Islet precursor cell (in vitro differentiated cells): Measurements from ENCODE around the gene MS4A18.
A peak's percentile ranks its signal among the peaks of the same experiment; 100 is the strongest.
"Not testable (repeated sequence)": the region's sequence is repeated elsewhere in the genome, so short reads cannot be mapped to it uniquely, and the experiment has no call there.

Experiments used
- DNase-seq: peaks from one replicate; pipeline ENCODE4 v3.0.0-alpha.2; 2018

MS4A18 gene

DNA sequence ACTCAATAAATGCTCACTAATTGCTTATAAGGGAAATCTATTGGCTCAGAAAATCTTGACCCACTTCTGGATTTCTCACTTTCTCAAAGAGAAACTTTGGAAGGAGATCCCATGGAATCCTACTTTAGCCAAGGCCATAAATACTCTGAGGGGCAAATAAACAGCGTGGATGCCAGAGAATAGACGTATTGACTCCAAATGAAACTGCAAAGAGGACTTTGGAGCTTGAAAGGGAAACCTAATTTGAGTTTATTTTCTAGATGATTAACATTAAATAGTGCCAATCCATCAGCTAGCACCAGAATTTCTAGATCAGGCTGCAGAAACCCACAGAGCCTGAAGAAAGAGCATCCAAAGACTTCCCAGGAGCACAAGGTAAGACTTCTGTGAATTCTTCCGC, at the start of gene MS4A18:
Gene MS4A18, plus strand, starts transcription at position 301 of the 400 bp plus-strand sequence.
- no peak for DNase-seq

DNA sequence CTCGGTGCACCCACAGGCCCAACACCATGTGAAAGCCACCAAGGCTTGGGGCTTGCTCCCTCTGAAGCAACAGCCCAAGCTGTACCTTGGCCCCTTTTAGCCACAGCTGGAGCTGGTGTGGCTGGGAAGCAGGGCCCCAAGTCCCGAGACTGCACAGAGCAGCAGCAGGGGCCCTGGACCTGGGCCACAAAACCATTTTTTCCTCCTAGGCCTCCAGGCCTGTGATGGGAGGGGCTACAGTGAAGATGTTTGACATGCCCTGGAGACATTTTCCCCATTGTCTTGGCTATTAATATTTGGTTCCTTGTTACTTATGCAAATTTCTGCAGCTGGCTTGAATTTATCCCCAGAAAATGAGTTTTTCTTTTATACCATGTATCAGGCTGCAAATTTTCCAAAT, 46.3 kb upstream of the MS4A18 start:
- not testable (repeated sequence) for DNase-seq

DNA sequence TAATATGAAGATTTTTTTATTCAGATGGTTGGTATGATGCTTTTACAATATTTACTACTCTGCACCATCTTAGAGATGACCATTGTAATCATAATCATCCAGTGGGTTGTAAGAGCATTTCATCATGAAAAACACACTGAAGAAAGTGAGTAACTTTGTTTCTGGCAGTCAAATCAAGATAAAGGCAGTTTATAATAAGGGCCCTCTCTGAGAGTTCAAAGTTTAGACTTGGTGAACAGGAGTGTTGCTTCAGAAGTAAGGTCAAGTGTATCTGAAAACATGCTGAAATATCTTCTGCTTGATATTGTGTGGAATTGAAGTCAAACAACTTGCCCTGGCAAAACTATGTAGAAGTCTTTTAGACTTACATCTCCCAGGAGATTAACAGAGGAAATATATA, 44.6 kb upstream of the MS4A18 start:
- no peak for DNase-seq

DNA sequence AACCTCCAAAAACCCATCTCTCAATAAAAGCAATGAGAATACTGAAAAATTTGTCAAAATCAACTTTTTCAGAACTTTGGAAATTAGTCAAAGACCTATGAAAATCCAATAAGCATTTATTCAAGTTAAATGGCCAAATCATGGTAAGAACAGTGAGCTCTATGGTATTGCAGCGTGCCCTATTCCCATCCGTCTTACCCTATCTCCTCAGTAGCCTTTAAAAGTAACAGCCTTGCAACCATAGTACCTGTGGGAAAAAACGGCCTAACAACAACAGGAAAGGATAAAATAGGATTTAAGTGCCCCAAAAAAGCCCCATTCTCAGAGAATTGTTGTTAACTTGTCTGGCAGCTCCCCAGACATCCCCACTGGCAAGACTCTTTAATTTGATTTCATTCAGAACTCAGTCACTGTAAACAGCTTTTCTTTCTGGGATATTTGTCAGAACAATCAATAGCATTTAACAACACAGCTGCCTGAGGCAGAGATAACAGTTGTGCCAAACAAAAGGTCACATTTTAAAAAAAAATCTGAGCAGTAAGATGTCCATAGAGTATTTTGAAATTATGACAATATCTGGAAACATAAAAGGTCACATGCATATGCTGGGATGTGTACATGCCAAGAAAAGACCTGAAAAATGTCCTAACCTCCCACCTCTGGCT, 43.9 kb upstream of the MS4A18 start:
- no peak for DNase-seq

DNA sequence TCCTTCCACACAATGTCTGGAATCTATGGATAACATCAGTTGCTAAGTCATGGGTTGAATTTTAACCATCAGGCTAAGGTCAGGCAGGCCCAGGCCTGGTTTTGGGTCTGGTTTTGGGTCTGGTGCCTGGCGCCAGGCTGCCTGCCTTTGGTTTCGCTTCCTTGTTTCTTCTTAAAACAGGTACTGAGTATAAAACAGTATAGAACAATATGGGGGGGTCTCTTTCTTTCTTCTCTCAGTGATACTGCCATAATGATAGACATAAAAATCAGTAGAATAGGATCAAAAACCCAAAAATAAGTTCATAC, 40.0 kb upstream of the MS4A18 start:
- DNase-seq = not testable (repeated sequence)

DNA sequence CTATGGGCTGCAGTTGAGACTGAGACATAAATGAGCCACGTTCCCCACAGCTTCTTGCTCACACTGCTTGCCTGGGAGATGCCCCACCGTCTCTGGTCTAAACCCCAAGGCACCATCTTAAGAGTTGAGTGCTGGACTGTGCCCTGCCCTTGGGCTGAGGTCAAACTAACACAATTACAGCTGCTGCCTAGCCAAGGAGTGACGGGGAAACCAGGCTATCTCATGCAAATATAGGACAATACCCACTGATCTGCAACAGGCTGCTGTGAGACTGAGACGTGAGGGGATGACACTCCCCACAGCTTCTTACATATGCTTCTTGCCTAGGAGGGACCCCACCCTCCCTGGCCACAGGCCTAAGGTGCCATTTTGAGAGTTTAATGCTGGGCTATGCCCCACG, 32.9 kb upstream of the MS4A18 start:
- DNase-seq = no peak

DNA sequence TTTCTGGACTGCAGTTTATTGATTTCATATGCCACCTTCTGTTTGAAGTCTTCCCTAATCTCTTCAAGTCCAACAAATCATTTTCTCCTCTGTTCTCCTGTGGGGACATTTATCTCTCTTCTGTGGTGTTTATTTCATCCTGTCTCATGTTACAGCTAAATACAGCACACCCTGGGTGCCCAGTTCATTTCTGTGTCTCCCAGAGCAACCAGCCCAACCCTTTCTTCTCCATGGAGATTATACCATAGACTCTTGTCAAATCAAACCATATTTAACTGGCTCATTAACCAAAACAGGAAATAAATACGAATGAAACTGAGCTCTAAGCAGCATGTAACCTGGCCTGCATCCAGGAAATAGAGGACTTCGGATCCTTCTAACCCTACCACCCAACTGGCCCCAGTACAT, 25.2 kb upstream of the MS4A18 start, which contains the start of gene MS4A8:
Gene MS4A8, plus strand, starts transcription at position 329 of the 408 bp plus-strand sequence. CDS start 1,249 bp downstream, outside the sequence.
- DNase-seq = no peak

DNA sequence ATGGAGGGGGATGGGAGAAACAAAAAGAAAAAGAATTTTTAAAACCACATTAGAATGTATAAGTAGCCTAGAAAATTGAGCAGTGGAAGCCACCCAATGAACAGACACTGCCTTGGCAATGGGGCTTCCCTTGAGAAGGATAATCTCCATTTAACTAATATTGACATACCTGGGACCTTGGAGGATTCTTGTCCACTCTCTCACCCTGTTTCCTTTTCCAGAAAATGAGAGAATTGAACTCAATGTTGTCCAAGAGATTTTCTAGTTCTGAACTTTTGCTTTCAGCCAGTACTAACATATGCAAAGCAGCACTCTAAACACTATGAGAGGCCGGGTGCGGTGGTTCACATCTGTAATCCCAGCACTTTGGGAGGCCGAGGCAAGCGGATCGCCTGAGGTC, 24.6 kb upstream of the MS4A18 start:
- no peak for DNase-seq

DNA sequence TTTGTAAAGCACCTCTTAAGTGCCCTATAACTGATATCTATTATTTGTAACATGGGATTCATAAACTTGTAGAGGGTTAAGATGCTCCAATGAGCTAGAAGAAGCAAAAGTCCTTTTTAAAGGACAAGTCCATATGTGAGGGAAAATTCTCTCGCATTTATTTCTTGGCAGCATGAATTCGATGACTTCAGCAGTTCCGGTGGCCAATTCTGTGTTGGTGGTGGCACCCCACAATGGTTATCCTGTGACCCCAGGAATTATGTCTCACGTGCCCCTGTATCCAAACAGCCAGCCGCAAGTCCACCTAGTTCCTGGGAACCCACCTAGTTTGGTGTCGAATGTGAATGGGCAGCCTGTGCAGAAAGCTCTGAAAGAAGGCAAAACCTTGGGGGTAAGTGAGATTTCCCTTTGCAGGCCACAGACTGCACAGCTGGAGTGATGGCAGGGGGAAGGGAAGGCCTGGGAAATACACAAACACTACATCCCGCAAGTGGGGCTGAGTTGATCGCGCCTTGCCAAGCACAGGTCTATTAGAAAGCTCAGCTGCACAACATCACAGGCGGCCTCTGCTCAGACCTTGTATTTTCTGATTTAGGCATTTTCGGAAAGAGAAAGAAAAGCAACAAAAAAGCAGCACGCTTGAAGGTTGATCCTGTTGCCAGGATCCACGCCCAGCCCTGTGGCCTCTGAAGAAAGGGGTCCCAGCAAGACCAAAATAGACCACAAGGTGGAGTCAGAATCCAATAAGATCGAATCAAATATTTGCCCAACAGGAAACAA, 23.6 kb upstream of the MS4A18 start:
- peak; percentile 63 for DNase-seq

DNA sequence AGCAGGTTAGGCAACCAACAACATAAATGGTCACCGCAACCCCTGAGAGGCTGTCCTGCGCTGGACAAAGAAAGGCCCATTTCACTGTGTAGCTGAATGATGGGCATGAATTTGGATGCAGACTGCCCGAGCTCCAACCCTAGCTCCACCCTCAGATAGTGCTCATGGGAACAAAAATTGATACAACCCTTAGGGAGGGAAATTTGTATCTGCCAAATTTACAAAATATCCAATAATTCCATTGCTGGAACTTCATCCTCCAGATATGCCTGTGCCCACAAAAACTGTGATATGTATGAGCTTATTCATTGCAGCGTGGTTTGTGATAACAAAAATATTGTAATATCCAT, 23.1 kb upstream of the MS4A18 start:
- no peak for DNase-seq

DNA sequence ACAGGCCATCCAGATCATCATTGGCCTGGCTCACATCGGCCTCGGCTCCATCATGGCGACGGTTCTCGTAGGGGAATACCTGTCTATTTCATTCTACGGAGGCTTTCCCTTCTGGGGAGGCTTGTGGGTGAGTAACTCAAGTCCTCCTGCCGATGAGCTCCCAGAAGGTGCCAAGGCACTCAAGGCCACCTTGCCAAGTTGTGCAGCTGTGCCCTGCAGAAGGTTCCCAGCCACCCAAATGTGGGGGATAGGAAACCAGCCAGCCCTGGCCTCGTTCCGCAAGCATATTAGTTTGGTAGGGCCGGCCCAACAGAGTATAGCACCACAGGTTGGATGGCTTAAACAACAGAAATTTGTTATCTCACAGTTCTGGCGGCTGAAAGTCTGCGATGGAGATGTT, 21.1 kb upstream of the MS4A18 start:
- peak; percentile 40 for DNase-seq

DNA sequence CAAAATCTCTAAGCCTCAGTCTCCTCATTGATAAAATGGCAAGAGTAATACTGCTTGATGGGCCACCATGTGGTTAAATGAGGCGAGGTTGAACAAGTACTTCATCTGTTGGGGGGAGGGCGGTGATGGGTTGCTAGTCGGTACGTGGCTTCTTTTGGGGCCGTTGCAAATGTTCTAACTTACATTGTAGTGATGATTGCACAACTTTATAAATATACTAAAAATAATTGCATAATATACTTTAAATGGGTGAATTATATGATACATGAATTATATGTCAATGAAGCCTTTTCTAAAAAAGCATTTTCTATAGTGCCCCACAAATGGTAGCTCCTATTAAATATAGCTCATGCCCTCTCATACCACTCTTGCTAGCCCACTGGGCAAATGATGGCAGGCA, 18.6 kb upstream of the MS4A18 start:
- peak; percentile 6 for DNase-seq

DNA sequence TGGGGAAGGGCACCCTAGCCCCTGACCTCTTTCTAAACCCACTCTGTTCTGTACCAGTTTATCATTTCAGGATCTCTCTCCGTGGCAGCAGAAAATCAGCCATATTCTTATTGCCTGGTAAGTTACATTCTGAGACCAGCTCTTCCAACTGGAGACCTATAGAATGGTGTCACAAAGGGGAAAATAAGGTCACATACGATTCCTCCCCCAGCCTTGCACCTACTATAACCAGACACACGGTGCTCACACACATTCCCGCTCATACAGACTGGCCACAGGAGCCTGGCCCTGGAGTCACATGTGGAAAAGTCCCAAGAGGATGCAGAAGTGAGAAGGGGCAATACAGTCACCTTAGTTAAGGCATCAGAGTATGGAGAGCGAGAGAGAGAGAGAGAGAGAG, 17.6 kb upstream of the MS4A18 start:
- DNase-seq = no peak

DNA sequence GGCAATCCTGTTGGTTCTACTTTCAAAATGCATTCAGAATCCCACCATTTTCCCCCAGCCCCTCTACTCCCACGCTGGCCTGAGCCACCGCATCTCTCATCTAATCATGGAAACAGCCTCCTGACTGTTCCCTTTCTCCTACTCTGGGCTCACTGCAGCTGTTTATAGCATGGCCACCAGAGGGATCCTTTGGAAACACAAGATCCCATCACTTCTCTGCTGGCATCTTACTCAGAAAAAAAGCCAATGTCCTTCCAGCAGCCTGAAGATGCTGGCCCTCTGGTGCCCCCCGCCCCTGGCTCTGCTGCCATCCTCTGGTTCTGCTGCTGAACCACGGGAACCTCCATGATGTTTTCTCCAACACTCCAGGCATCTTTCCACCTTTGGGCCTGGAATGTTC, 14.0 kb upstream of the MS4A18 start:
- peak; percentile 60 for DNase-seq

DNA sequence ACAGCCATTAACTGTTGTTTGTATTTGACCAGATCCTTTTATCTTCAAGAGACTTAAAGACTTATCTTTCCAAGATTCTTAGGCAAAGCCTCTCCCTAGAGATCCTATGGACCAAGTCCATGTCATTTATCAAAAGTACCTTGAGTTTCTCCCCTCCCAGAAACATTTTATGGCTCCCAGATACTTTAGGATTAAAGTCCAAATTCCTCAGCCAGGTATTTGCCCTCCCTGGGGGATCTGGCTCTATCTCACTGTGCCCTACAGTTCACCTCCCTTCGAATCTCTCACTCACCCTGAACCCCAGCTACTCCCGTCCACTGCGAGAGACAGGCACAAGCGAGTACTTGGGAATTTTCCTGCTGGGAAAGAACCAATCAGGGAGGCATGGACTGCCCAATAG, 13.2 kb upstream of the MS4A18 start:
- DNase-seq = peak; percentile 22

DNA sequence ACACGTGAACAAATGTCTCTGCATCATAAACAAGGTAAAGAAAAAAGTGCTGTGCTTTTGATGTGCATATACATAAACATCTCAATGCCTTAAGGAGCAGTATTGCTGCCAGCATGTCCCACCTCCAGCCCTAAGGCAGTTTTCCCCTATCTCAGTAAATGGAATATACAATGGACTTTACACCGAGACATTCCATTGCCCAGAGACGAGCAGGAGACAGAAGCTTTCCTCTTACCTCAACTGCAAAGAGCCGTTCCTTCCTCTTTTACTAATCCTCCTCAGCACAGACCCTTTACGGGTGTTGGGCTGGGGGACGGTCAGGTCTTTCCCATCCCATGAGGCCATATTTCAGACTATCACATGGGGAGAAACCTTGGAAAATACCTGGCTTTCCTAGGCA, 11.1 kb upstream of the MS4A18 start:
- not testable (repeated sequence) for DNase-seq

DNA sequence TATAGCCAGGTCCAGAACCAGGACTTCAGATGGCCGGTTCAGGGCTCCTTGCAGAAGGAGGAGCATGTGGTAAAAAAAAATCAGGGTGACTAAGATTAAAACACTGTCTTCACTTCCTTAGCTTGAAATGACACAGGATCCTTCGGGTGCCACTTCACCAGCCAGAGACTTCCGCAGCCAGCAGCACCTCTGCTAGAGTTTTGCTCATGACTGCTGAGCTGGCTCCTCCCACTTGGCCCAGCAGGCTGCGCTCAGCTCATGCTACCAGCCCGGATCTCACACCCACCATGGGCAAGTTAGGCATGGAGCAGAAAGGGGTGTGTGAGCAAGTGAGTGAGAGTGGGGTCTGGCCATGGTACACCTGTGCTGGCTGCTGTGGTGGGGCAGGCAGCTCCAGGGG, 6.6 kb upstream of the MS4A18 start:
- DNase-seq = no peak

DNA sequence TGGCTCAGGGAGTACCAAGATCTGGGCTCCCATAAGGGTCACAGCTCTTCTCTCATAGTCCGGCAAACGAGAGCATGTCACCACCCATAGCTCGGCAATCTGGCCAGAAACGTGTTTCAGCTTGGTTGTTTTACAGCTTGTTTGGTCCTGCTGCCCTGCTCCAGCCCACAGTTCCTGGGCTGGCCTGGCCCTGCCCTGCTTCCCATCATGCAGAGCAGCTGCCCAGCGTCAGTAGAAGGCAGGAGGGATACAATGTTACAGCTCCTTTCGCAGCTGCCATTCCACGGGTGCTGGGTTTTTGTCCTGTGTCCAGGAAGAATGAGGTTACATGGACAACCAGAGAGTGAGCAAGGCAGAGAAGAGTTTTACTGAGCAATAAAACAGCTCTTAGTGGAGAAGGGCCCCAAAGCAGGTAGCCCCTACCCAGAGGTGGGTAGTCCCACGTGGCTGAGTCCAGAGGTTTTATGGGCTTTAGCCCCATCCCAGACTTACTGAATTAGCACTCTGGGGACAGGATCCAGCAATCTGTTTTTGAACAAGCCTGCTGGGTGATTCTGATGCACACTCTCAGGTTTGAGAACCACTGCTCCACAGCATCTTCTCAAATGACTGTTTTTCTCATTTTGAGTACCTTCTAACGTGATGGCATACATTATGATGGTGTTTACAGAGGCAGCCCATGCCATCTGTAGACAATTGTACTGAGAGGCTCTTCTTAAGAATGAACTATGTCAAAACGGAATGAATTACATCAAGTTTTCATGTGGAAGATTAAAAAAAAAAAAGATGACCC, 5.8 kb upstream of the MS4A18 start:
- DNase-seq = no peak

DNA sequence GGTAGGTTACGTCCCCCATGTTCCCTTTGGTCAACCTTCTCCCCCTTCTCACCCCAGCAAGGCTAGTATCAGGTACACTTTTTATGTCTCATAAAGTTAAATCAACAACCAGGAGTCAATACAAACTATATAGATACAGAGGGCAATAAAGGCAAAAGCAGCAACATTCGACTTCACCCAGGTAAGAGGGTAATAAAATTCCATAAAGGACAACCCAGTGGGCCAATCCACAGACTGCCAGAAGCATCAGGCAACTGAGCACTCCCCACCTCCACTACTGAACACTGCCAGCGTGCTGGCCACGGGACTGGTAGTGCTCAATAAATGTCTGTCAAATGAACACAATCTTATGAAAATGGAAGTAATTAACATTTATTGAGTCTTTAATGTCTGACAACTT, 5.1 kb upstream of the MS4A18 start:
- DNase-seq = no peak

DNA sequence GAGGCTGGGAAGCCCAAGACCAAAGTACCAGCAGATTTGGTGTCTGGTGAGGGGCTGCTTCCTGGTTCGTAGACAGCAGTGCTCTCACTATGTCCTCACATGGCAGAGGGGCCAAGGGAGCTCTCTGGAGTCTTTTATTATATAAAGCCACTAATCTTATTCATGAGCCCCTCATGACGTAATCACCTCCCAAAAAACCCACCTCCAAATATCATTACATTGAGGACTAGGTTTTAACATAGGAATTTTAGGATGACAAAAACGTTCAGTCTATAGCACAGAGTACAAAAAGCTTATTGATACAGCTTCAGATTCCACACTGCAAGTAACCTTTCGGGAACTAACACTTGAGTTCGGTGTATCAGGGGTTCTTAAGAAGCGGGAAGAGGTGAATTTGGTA, 4.1 kb upstream of the MS4A18 start:
- no peak for DNase-seq

DNA sequence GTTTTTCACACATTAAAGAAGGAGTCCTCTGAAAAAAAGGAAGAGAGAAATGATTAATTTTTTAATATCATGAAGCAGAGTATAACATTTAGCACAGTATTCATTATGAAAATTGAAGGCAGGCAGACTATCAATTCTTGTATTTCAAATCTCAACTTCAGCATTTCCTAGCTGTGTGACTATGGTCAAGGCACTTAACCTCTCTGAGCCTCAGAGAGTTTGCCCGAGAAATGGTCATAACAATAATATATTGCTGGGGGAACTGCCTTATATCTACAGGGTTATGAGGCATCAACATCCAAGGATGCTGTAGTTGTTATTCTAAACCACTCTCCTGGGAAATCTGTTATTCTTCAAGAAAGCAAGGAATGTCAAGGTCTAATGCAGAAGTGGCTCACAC, 1.1 kb downstream of the MS4A18 start:
- DNase-seq = no peak

DNA sequence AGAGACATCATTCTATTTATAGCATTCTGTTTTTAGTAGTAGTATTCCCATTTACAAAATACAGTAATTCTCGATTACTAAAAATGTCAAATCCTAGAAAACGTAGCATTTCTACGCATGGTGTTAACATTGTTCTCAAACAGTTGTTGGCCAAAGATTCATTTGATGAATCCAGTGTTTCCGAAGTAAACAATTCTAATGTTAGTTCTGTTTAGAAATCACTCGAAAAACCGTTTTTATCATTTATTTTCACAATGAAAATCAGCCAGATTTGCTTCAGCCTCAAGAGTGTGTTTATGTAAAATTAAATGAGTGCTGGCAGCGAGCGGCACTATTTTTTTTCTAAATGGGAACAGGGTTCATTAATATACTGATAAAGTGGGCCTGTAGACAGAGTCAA, 7.1 kb downstream of the MS4A18 start:
- no peak for DNase-seq

DNA sequence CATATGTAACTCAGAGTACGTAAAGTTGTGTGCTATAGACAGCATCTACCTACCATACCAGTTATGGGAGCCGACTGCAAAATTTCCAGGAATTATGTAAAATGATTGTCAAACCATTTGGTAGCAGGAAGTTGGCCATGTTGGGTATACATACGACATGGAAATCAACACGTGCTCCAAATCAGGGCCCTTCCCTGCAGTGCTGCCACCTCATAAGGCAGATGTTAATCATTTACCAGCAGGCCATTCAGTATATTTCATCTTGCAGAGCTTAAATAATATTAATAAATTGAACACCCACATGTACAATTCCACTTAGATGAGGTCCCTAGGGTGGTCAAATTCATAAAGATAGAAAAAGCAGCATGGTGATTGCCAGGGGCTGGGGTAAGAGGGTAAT, 9.8 kb downstream of the MS4A18 start:
- DNase-seq = no peak

DNA sequence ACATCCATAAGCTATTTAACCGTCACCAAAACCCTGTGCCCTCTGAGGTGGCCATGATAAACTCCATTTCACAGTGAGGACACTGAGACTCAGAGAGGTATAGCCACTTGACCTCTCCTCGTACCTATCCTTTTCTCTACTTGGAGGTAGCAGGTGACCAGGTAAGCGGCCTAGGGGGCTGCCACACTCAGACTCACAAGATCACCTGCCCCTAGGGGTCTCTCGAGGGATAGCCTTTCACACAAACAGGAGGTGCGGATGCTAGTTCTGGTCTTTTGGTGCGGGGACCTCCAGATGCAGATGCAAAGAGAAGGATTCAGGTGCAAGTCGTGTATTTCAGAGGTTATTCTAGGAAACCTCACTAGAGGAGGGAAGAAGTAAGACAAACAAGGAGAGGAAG, 14.6 kb downstream of the MS4A18 start:
- DNase-seq = no peak
